Measurements from ENCODE around the gene P4HB. TPM values are rescaled to one million over a fixed set of nuclear protein-coding genes. Genes with fewer than 3 reads are reported as not detected.

P4HB gene
- total RNA-seq, 4 donors from 2014 or later, result 548 to 1,124 (median 681) TPM

GRCh38 chr17:81813861-81814683 is 46.3 kb downstream of the P4HB start:
- no peaks in the 10 kb centered on the region for H3K36me3 ChIP-seq
- H3K4me1 ChIP-seq, result peaks cover 4 to 11% of the 10 kb centered on the region in 2 donors
- no peaks in the 10 kb centered on the region for H3K27me3 ChIP-seq

GRCh38 chr17:81813371-81813684 is 47.0 kb downstream of the P4HB start:
- intact Hi-C loops (cut with DNase I), result no loop called here
- Histone ChIP-seq H3K9me3 (no peaks in the 10 kb centered on the region), H3K27ac (no peak overlapping the region), H3K36me3 (no peaks in the 10 kb centered on the region), H3K27me3 (no peaks in the 10 kb centered on the region), H3K4me3 (replicated peaks in 1 of 3) (no peak overlapping the region), H3K4me1 (peaks cover 4 to 11% of the 10 kb centered on the region in 2 donors)
- TF ChIP-seq CTCF (IDR thresholded peaks at IDR 0.05), result no peak
- no peak for TF ChIP-seq POLR2A (IDR thresholded peaks at IDR 0.05)
- WGBS, 2 donors, result 89 to 93% methylated on average over 3 to 11 of the region's 15 CpGs
- no peak for DNase-seq

More at GRCh38 chr17:81813861-81814683, 46.3 kb downstream of the P4HB start:
- H3K9me3 ChIP-seq, result no peaks in the 10 kb centered on the region
- DNase-seq, result no peak
- H3K4me3 ChIP-seq (replicated peaks in 1 of 3), result no peak overlapping the region
- 86 to 91% methylated on average over 31 of the region's 41 CpGs for WGBS, 2 donors
- no peak overlapping the region for H3K27ac ChIP-seq
- TF ChIP-seq POLR2A (IDR thresholded peaks at IDR 0.05) (no peak), CTCF (IDR thresholded peaks at IDR 0.05) (no peak)
- intact Hi-C loops (cut with DNase I), result no loop called here

GRCh38 chr17:81812571-81813370 is 47.6 kb downstream of the P4HB start:
- intact Hi-C loops (cut with DNase I), result no loop called here
- no peaks in the 10 kb centered on the region for H3K27me3 ChIP-seq
- no peak for DNase-seq
- H3K9me3 ChIP-seq, result no peaks in the 10 kb centered on the region
- WGBS, 2 donors, result 87 to 89% methylated on average over 35 to 40 of the region's 45 CpGs
- TF ChIP-seq POLR2A (IDR thresholded peaks at IDR 0.05), result no peak
- no peak for TF ChIP-seq CTCF (IDR thresholded peaks at IDR 0.05)
- peaks cover 4 to 11% of the 10 kb centered on the region in 2 donors for H3K4me1 ChIP-seq
- no peak overlapping the region for H3K4me3 ChIP-seq (replicated peaks in 1 of 3)
- H3K27ac ChIP-seq, result no peak overlapping the region
- H3K36me3 ChIP-seq, result no peaks in the 10 kb centered on the region

- Histone ChIP-seq H3K4me1 (peaks cover 4 to 11% of the 10 kb centered on the region in 2 donors), H3K27ac (no peak overlapping the region), H3K27me3 (no peaks in the 10 kb centered on the region), H3K36me3 (no peaks in the 10 kb centered on the region), H3K4me3 (replicated peaks in 1 of 3) (no peak overlapping the region), H3K9me3 (no peaks in the 10 kb centered on the region)
- TF ChIP-seq POLR2A (IDR thresholded peaks at IDR 0.05) (no peak), CTCF (IDR thresholded peaks at IDR 0.05) (no peak)
- 72 to 76% methylated on average over 6 to 15 of the region's 24 CpGs for WGBS, 2 donors
- no peak for DNase-seq
- intact Hi-C loops (cut with DNase I), result no loop called here
Measured at GRCh38 chr17:81811705-81812570, 48.4 kb downstream of the P4HB start.
